Ectodermal cell (in vitro differentiated cells): Measurements from ENCODE around the gene SLC66A2. TPM values are rescaled to one million over a fixed set of nuclear protein-coding genes. Genes with fewer than 3 reads are reported as not detected.
"Not testable (repeated sequence)": the region's sequence is repeated elsewhere in the genome, so short reads cannot be mapped to it uniquely, and the experiment has no call there.

Source experiments
- H3K27ac ChIP-seq: 2 replicates; pipeline ENCODE4 v1.7.0; 2013; ENCODE audit warnings: mild to moderate bottlenecking, low read depth, low read length; ENCODE audit not compliant: insufficient read depth, poor library complexity, severe bottlenecking
- H3K27me3 ChIP-seq: 2 replicates; pipeline ENCODE4 v1.7.0; 2013; ENCODE audit warnings: mild to moderate bottlenecking, low read length; ENCODE audit not compliant: insufficient read depth, control insufficient read depth, poor library complexity, severe bottlenecking
- H3K36me3 ChIP-seq: one replicate; pipeline ENCODE4 v1.7.0; 2013; ENCODE audit warnings: low read length; ENCODE audit not compliant: control insufficient read depth, insufficient read depth
- H3K4me1 ChIP-seq: one replicate; pipeline ENCODE4 v1.7.0; 2013; ENCODE audit warnings: low read length; ENCODE audit not compliant: control insufficient read depth, insufficient read depth
- H3K4me3 ChIP-seq: 2 replicates; pipeline ENCODE4 v1.7.0; 2013; ENCODE audit warnings: low read depth, low read length, control low read depth; ENCODE audit not compliant: insufficient read depth
- H3K9me3 ChIP-seq: 2 replicates; pipeline ENCODE4 v1.7.0; 2013; ENCODE audit warnings: mild to moderate bottlenecking, low read length, moderate library complexity; ENCODE audit not compliant: control insufficient read depth
- WGBS, 2 experiments: methylation state at CpG; one replicate each; pipeline ENCODE4 v1.1.7; 2013; ENCODE audit warnings: missing lambda C conversion rate in 2 of 2; 5-methylcytosine and 5-hydroxymethylcytosine counted together
- polyA plus RNA-seq, 4 experiments: library from polyadenylated mRNA; stranded (reverse); fragments of 50-300 nt; gene quantifications; one replicate each; pipeline ENCODE4 v1.2.3, GENCODE V29; 2013

The SLC66A2 gene
- polyA plus RNA-seq (2013, experiment 1 of 4): 22.7 TPM
- 20.9 TPM for polyA plus RNA-seq (2013, experiment 2 of 4)
- 16.2 TPM for polyA plus RNA-seq (2013, experiment 3 of 4)
- polyA plus RNA-seq (2013, experiment 4 of 4): 17.0 TPM

GRCh38 chr18:79951545-79952455 lies at the start of gene SLC66A2:
TSS of gene SLC66A2 (minus strand) at chr18:79951653. CDS start at chr18:79950926, 727 bp downstream.
- Histone ChIP-seq H3K36me3 (no peaks in the 10 kb centered on the region), H3K4me3 (peak within 1 kb of the TSS; percentile 60), H3K27ac (no peak within 1 kb of the TSS), H3K27me3 (peaks cover 61% of the 10 kb centered on the region), H3K4me1 (peaks cover 10% of the 10 kb centered on the region), H3K9me3 (no peaks in the 10 kb centered on the region)
- WGBS, 2 experiments: 1% methylated on average over 126 of the region's 126 CpGs

- no peaks in the 10 kb centered on the region for H3K36me3 ChIP-seq
- H3K4me3 ChIP-seq: no peak overlapping the region
- H3K9me3 ChIP-seq: peaks cover 2% of the 10 kb centered on the region
- no peaks in the 10 kb centered on the region for H3K4me1 ChIP-seq
- no peak overlapping the region for H3K27ac ChIP-seq
- WGBS, 2 experiments: 81 to 85% methylated on average over 3 of the region's 3 CpGs
- no peaks in the 10 kb centered on the region for H3K27me3 ChIP-seq
Observed at GRCh38 chr18:80000877-80001276, 49.4 kb upstream of the SLC66A2 start.

GRCh38 chr18:79999701-80000100 lies 48.2 kb upstream of the SLC66A2 start:
- not testable (repeated sequence) for H3K9me3 ChIP-seq, H3K36me3 ChIP-seq, H3K27me3 ChIP-seq, H3K4me1 ChIP-seq, H3K4me3 ChIP-seq, H3K27ac ChIP-seq
- 84 to 86% methylated on average over 2 of the region's 2 CpGs for WGBS, 2 experiments

GRCh38 chr18:79991494-79991893 lies 40.0 kb upstream of the SLC66A2 start:
- no peaks in the 10 kb centered on the region for H3K27me3 ChIP-seq
- H3K4me1 ChIP-seq: peaks cover 10% of the 10 kb centered on the region
- H3K27ac ChIP-seq: no peak overlapping the region
- H3K36me3 ChIP-seq: no peaks in the 10 kb centered on the region
- H3K4me3 ChIP-seq: no peak overlapping the region
- 91% methylated on average over 2 of the region's 2 CpGs for WGBS, 2 experiments
- H3K9me3 ChIP-seq: no peaks in the 10 kb centered on the region

- no peaks in the 10 kb centered on the region for H3K9me3 ChIP-seq
- no peak overlapping the region for H3K27ac ChIP-seq
- no peaks in the 10 kb centered on the region for H3K27me3 ChIP-seq
- peak overlapping the region; percentile 84 for H3K4me3 ChIP-seq
- WGBS, 2 experiments: 79 to 86% methylated on average over 14 of the region's 14 CpGs
- peaks cover 6% of the 10 kb centered on the region for H3K36me3 ChIP-seq
- peaks cover 11% of the 10 kb centered on the region for H3K4me1 ChIP-seq
Observed at GRCh38 chr18:79989195-79989497, 37.7 kb upstream of the SLC66A2 start.

GRCh38 chr18:79988451-79989194 lies 37.2 kb upstream of the SLC66A2 start, which contains the start of gene TXNL4A:
TSS of gene TXNL4A (minus strand) at chr18:79988563. CDS start at chr18:79988392, 171 bp downstream.
- WGBS, 2 experiments: 1 to 2% methylated on average over 71 of the region's 71 CpGs
- Histone ChIP-seq H3K27me3 (no peaks in the 10 kb centered on the region), H3K36me3 (peaks cover 6% of the 10 kb centered on the region), H3K9me3 (no peaks in the 10 kb centered on the region), H3K4me3 (peak within 1 kb of the TSS; percentile 84), H3K27ac (peak within 1 kb of the TSS; percentile 61), H3K4me1 (peaks cover 11% of the 10 kb centered on the region)

GRCh38 chr18:79988071-79988450 lies 36.6 kb upstream of the SLC66A2 start:
- H3K36me3 ChIP-seq: peaks cover 6% of the 10 kb centered on the region
- H3K4me1 ChIP-seq: peaks cover 11% of the 10 kb centered on the region
- WGBS, 2 experiments: 0% methylated on average over 48 of the region's 48 CpGs
- H3K4me3 ChIP-seq: peak overlapping the region; percentile 84
- no peaks in the 10 kb centered on the region for H3K9me3 ChIP-seq
- no peaks in the 10 kb centered on the region for H3K27me3 ChIP-seq
- peak overlapping the region; percentile 61 for H3K27ac ChIP-seq

GRCh38 chr18:79987566-79987965 lies 36.1 kb upstream of the SLC66A2 start:
- no peak overlapping the region for H3K27ac ChIP-seq

GRCh38 chr18:79986726-79987125 lies 35.3 kb upstream of the SLC66A2 start:
- peak overlapping the region; percentile 8 for H3K4me3 ChIP-seq
- H3K27me3 ChIP-seq: no peaks in the 10 kb centered on the region
- no peak overlapping the region for H3K27ac ChIP-seq
- no peaks in the 10 kb centered on the region for H3K9me3 ChIP-seq
- WGBS, 2 experiments: 64 to 71% methylated on average over 7 of the region's 7 CpGs
- H3K4me1 ChIP-seq: peaks cover 11% of the 10 kb centered on the region
- peaks cover 6% of the 10 kb centered on the region for H3K36me3 ChIP-seq

More at GRCh38 chr18:79987566-79987965, 36.1 kb upstream of the SLC66A2 start:
- Histone ChIP-seq H3K4me1 (peaks cover 11% of the 10 kb centered on the region), H3K27me3 (no peaks in the 10 kb centered on the region), H3K4me3 (peak overlapping the region; percentile 84), H3K36me3 (peaks cover 6% of the 10 kb centered on the region), H3K9me3 (no peaks in the 10 kb centered on the region)
- WGBS, 2 experiments: 0 to 1% methylated on average over 5 to 6 of the region's 6 CpGs

GRCh38 chr18:79985172-79985571 lies 33.7 kb upstream of the SLC66A2 start:
- no peak overlapping the region for H3K27ac ChIP-seq
- no peaks in the 10 kb centered on the region for H3K9me3 ChIP-seq
- no peaks in the 10 kb centered on the region for H3K27me3 ChIP-seq
- H3K4me1 ChIP-seq: peaks cover 11% of the 10 kb centered on the region
- H3K36me3 ChIP-seq: peaks cover 6% of the 10 kb centered on the region
- WGBS, 2 experiments: 93 to 95% methylated on average over 12 of the region's 12 CpGs
- no peak overlapping the region for H3K4me3 ChIP-seq
